HepG2 (cell line): ENCODE data around the gene SPRY1. TPM values are rescaled to one million over a fixed set of nuclear protein-coding genes. Genes with fewer than 3 reads are reported as not detected.
A peak's percentile ranks its signal among the peaks of the same experiment; 100 is the strongest.

Experiments used
- AHR ChIP-seq: IDR thresholded peaks from 2 replicates; pipeline ENCODE4 v1.6.1; 2018; ENCODE audit warnings: missing genetic modification reagents, missing compliant biosample characterization
- CBX1 ChIP-seq: IDR thresholded peaks from one replicate; pipeline ENCODE4 v1.6.1; 2016; ENCODE audit warnings: antibody characterized with exemption, low read depth
- EHMT2 ChIP-seq: fragments of 200-600 bp; sonication (generic); IDR thresholded peaks from 2 replicates; pipeline ENCODE4 v1.7.0; 2017; ENCODE audit warnings: antibody characterized with exemption, low read depth, low read length, borderline replicate concordance
- FOSL2 ChIP-seq: sonication (generic); formaldehyde crosslinking; IDR thresholded peaks from 2 replicates; pipeline ENCODE4 v1.4.0; 2020; ENCODE audit warnings: missing genetic modification reagents
- FOXP1 ChIP-seq, 2 experiments: fragments of 450-650 bp in 1 of 2; IDR thresholded peaks; 2 replicates each; pipeline ENCODE4 v1.6.1; 2017 to 2018; ENCODE audit warnings: antibody characterized with exemption in 1 of 2
- FOXP4 ChIP-seq: sonication (generic); formaldehyde crosslinking; IDR thresholded peaks from 2 replicates; pipeline ENCODE4 v1.4.0; 2020; ENCODE audit warnings: missing genetic modification reagents
- PHF20 ChIP-seq: sonication (generic); formaldehyde crosslinking; IDR thresholded peaks from 2 replicates; pipeline ENCODE4 v1.5.0; 2020; ENCODE audit warnings: mild to moderate bottlenecking, missing genetic modification reagents
- POLR2AphosphoS2 ChIP-seq: IDR thresholded peaks from 2 replicates; pipeline ENCODE4 v1.6.1; 2011; ENCODE audit warnings: low read depth, low read length, improper control_type of control experiment
- RARG ChIP-seq: sonication (generic); formaldehyde crosslinking; IDR thresholded peaks from 2 replicates; pipeline ENCODE4 v1.4.0; 2020; ENCODE audit warnings: low read depth, mild to moderate bottlenecking, missing genetic modification reagents
- SP140L ChIP-seq: sonication (generic); formaldehyde crosslinking; IDR thresholded peaks from 2 replicates; pipeline ENCODE4 v1.4.0; 2020; ENCODE audit warnings: missing genetic modification reagents, borderline replicate concordance
- SRSF4 ChIP-seq: fragments of 200-400 bp; formaldehyde crosslinking; IDR thresholded peaks from one replicate; pipeline ENCODE4 v1.6.1; 2018; ENCODE audit warnings: mild to moderate bottlenecking, low read depth, low read length, moderate library complexity; ENCODE audit not compliant: poor library complexity, severe bottlenecking
- STAG1 ChIP-seq: sonication (generic); formaldehyde crosslinking; IDR thresholded peaks from 2 replicates; pipeline ENCODE4 v1.4.0; 2020; ENCODE audit warnings: missing genetic modification reagents
- STAT5B ChIP-seq: sonication (generic); formaldehyde crosslinking; IDR thresholded peaks from 2 replicates; pipeline ENCODE4 v1.4.0; 2020; ENCODE audit warnings: missing genetic modification reagents
- THYN1 ChIP-seq: sonication (generic); formaldehyde crosslinking; IDR thresholded peaks from 2 replicates; pipeline ENCODE4 v1.8.1; 2023; ENCODE audit warnings: low read depth, mild to moderate bottlenecking, moderate library complexity, missing genetic modification reagents, borderline replicate concordance
- U2AF1 ChIP-seq: fragments of 200-400 bp; formaldehyde crosslinking; optimal IDR thresholded peaks from 2 replicates; pipeline ENCODE3; 2017; ENCODE audit warnings: mild to moderate bottlenecking, low read depth, low read length
- ZBTB42 ChIP-seq: sonication (generic); formaldehyde crosslinking; IDR thresholded peaks from 2 replicates; pipeline ENCODE4 v1.5.0; 2020; ENCODE audit warnings: mild to moderate bottlenecking, missing genetic modification reagents
- ZNF224 ChIP-seq: sonication (generic); formaldehyde crosslinking; IDR thresholded peaks from 2 replicates; pipeline ENCODE4 v1.5.0; 2020; ENCODE audit warnings: mild to moderate bottlenecking, missing genetic modification reagents
- ZNF557 ChIP-seq: sonication (generic); formaldehyde crosslinking; IDR thresholded peaks from 2 replicates; pipeline ENCODE4 v1.4.0; 2020; ENCODE audit warnings: missing genetic modification reagents
- ZNF629 ChIP-seq: sonication (generic); formaldehyde crosslinking; conservative IDR thresholded peaks from 2 replicates; pipeline ENCODE4 v1.5.0; 2020; ENCODE audit warnings: missing genetic modification reagents
- ZSCAN25 ChIP-seq: sonication (generic); formaldehyde crosslinking; IDR thresholded peaks from 2 replicates; pipeline ENCODE4 v1.8.0; 2022; ENCODE audit warnings: mild to moderate bottlenecking, missing genetic modification reagents
- polyA plus RNA-seq, 8 experiments: library from polyadenylated mRNA; depleted of rRNA in 3 of 8; stranded (reverse) in 7 of 8; unstranded in 1 of 8; fragments of >200 nt; fragmentation: Illumina TruSeq in 4 of 8; extraction: Trizol in 4 of 8; gene quantifications; 2 replicates each; pipeline versions ENCODE4 v1.2.1 to v1.2.3, GENCODE V29; 2011 to 2016; ENCODE audit warnings: low read depth in 4 of 8, missing spikeins in 1 of 8, mixed read lengths in 1 of 8; ENCODE audit not compliant: insufficient read depth in 1 of 8
- total RNA-seq, 5 experiments: library from RNA; depleted of rRNA; stranded (reverse); fragments of >200 nt; fragmentation: Illumina TruSeq; extraction: Trizol; gene quantifications; 2 replicates each; pipeline ENCODE4 v1.2.3, GENCODE V29; 2016; ENCODE audit warnings: low read depth in 1 of 5
- TF ChIP-seq, protein P1 (sequence below): sonication (generic); formaldehyde crosslinking; IDR thresholded peaks from 2 replicates; pipeline ENCODE4 v1.5.0; 2020; ENCODE audit warnings: missing genetic modification reagents, mild to moderate bottlenecking, borderline replicate concordance
- TF ChIP-seq, protein P2 (sequence below): sonication (generic); formaldehyde crosslinking; IDR thresholded peaks from 2 replicates; pipeline ENCODE4 v1.5.0; 2020; ENCODE audit warnings: missing genetic modification reagents
- TF ChIP-seq, protein P3 (sequence below): sonication (generic); formaldehyde crosslinking; IDR thresholded peaks from 2 replicates; pipeline ENCODE4 v1.4.0; 2020; ENCODE audit warnings: low read depth, missing genetic modification reagents

Gene SPRY1
- total and polyA plus RNA-seq, 2 of the 13 experiments (the other 11 are each of a cell fraction or from before 2014, with no cell fraction given) = 24.7 to 33.4 TPM

DNA sequence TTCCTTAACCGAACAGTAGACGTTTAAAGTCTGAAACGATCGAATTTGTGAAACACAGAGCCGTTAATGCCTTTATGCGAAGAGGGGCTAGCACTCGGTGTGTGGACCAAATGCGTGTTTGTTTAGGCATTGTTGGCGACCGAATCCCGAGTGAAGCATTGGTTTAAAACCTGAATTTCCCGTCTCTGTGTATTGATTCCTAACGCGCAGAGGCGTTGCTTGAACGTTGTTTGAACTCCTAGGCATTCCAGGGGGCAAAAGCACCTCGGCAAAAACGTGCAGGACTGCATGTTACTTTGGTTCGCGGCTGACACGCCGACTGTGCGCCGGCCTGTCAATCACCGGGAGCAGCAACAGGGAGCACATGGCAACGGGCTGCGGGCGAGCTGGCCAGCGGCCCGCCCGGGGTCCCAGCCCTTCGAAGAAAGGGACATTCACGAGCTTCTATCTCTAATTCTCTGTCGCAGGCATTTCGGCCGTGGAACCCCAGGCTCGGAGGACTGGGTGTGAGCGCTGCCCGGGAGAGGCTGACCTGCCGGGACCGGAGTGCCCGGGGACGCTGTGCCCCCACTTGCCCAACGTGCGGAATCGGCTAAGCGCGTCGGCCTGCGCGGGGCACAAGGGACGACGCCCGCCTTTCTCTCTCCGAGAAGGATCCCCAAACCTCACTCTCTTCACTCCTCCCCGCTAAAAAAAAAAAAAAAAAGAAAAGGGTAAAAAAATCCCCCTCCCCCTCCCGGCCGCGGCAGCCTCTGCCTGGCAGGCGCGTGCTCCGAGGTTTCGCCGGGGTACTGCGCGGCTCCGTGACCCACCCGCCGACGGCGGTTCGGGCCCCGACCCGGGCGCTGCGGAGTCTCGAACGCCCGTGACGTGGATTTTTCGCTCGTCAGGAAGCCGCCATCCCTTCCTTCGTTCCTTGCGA, 810 bp downstream of the SPRY1 start (continued):
- TF ChIP-seq, protein P1, sequence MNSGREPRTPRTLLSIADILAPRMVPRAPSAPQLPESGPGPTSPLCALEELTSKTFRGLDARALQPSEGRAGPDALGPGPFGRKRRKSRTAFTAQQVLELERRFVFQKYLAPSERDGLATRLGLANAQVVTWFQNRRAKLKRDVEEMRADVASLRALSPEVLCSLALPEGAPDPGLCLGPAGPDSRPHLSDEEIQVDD (CRISPR knock-in tag) = no peak; the same call in 1 of the 2 replicates
- TF ChIP-seq, protein P2, sequence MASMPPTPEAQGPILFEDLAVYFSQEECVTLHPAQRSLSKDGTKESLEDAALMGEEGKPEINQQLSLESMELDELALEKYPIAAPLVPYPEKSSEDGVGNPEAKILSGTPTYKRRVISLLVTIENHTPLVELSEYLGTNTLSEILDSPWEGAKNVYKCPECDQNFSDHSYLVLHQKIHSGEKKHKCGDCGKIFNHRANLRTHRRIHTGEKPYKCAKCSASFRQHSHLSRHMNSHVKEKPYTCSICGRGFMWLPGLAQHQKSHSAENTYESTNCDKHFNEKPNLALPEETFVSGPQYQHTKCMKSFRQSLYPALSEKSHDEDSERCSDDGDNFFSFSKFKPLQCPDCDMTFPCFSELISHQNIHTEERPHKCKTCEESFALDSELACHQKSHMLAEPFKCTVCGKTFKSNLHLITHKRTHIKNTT (CRISPR knock-in tag) = no peak
- TF ChIP-seq ZSCAN25 (CRISPR knock-in tag) = no peak; the same call in 1 of the 2 replicates
- peak; percentile 71 for TF ChIP-seq FOXP4 (CRISPR knock-in tag)
- no peak for TF ChIP-seq ZNF557 (CRISPR knock-in tag)
- TF ChIP-seq PHF20 (CRISPR knock-in tag) = 0 out of 2 replicates have a peak, but pooled peaks have one; percentile 18
- TF ChIP-seq FOSL2 = peak; percentile 44
- TF ChIP-seq, protein P3, sequence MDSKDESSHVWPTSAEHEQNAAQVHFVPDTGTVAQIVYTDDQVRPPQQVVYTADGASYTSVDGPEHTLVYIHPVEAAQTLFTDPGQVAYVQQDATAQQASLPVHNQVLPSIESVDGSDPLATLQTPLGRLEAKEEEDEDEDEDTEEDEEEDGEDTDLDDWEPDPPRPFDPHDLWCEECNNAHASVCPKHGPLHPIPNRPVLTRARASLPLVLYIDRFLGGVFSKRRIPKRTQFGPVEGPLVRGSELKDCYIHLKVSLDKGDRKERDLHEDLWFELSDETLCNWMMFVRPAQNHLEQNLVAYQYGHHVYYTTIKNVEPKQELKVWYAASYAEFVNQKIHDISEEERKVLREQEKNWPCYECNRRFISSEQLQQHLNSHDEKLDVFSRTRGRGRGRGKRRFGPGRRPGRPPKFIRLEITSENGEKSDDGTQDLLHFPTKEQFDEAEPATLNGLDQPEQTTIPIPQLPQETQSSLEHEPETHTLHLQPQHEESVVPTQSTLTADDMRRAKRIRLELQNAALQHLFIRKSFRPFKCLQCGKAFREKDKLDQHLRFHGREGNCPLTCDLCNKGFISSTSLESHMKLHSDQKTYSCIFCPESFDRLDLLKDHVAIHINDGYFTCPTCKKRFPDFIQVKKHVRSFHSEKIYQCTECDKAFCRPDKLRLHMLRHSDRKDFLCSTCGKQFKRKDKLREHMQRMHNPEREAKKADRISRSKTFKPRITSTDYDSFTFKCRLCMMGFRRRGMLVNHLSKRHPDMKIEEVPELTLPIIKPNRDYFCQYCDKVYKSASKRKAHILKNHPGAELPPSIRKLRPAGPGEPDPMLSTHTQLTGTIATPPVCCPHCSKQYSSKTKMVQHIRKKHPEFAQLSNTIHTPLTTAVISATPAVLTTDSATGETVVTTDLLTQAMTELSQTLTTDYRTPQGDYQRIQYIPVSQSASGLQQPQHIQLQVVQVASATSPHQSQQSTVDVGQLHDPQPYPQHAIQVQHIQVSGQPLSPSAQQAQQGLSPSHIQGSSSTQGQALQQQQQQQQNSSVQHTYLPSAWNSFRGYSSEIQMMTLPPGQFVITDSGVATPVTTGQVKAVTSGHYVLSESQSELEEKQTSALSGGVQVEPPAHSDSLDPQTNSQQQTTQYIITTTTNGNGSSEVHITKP (CRISPR knock-in tag) = no peak
- TF ChIP-seq CBX1 = no peak
- peak; percentile 74 for TF ChIP-seq U2AF1
- no peak for TF ChIP-seq ZNF224 (CRISPR knock-in tag)
- TF ChIP-seq RARG (CRISPR knock-in tag) = 0 out of 2 replicates have a peak, but pooled peaks have one; percentile 18
- TF ChIP-seq SRSF4 = peak; percentile 55
- no peak for TF ChIP-seq ZNF629
- TF ChIP-seq AHR (CRISPR knock-in tag) = 0 out of 2 replicates have a peak, but pooled peaks have one; percentile 54
- no peak for TF ChIP-seq THYN1 (CRISPR knock-in tag)
- no peak for TF ChIP-seq STAT5B
- peak; percentile 28 for TF ChIP-seq STAG1 (CRISPR knock-in tag)
- no peak for TF ChIP-seq EHMT2
- TF ChIP-seq FOXP1 (IDR thresholded peaks at IDR 0.05) = no peak
- TF ChIP-seq FOXP1 (CRISPR knock-in tag; IDR thresholded peaks at IDR 0.05) = peak; percentile 74; the same call in 1 of the 2 replicates
- TF ChIP-seq ZBTB42 (CRISPR knock-in tag) = peak; percentile 47; the same call in 1 of the 2 replicates
- TF ChIP-seq SP140L (CRISPR knock-in tag) = no peak
- TF ChIP-seq POLR2AphosphoS2 = no peak
